SKM-1 treated with dmso at 0.1 percent for 144 hours (cell line): Measurements from ENCODE around the gene SWAP70.
"Not testable (repeated sequence)": the region's sequence is repeated elsewhere in the genome, so short reads cannot be mapped to it uniquely, and the experiment has no call there.

Source experiments
- DNase-seq: peaks from one replicate; lab custom pipeline; 2025; ENCODE audit not compliant: unreplicated experiment; lab: John Stamatoyannopoulos, UW

Gene SWAP70

DNA sequence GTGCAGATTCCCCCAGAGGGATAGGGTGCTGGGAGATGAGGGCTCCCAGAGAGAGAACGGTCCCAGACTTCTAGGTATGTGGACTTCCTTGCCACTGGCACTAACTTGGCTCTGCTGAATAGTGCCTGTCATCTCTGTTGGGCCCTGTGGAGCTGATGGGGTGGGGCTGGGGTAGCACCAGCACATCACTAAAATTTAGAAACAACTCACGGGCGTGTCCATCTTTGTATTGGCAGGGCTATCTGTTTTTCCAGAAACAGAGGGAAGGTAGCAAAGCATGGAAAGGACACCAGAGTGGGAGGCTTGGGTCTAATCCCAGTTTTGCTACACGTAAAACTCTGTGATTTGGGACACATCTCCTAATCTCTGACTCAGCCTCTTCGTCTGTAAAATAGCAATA lies 25.8 kb downstream of the SWAP70 start:
- no peak for DNase-seq

- peak; percentile 79 for DNase-seq
These were observed 28.0 kb downstream of the SWAP70 start for GRCh38 chr11:9691865-9692264.

- peak; percentile 76 for DNase-seq
These were observed 28.8 kb downstream of the SWAP70 start for GRCh38 chr11:9692691-9693090.

- no peak for DNase-seq
These were observed 30.1 kb downstream of the SWAP70 start for GRCh38 chr11:9693801-9694553.

DNA sequence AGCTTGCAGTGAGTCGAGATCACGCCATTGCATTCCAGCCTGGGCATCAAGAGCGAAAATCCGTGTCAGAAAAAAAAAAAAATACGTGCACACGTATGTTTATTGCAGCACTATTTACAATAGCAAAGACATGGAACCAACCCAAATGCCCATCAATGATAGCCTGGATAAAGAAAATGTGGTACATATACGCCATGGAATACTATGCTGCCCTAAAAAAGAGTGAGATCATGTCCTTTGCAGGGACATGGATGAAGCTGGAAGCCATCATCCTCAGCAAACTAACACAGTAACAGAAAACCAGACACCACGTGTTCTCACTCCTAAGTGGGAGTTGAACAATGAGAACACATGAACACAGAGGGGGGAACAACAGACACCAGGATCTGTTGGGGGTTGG lies 31.4 kb downstream of the SWAP70 start:
- DNase-seq = not testable (repeated sequence)

DNA sequence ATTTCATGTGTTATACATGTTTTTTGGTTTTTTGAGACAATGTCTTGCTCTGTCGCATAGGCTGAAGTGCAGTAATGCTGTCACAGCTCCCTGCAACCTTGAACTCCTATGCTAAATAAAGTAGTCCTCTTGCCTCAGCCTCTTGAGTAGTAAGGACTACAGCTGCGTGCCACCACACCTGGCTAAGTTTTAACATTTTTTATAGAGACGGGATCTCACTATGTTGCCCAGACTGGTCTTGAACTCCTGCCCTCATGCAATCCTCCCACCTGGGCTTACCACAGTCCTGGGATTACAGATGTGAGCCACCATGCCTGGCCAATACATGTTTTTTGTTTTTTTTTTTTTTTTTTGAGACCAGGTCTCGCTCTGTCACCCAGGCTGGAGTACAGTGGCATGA lies 33.9 kb downstream of the SWAP70 start:
- DNase-seq = no peak

- no peak for DNase-seq
These were observed 36.4 kb downstream of the SWAP70 start for GRCh38 chr11:9700105-9700801.

GRCh38 chr11:9701799-9702198 lies 37.9 kb downstream of the SWAP70 start:
- no peak for DNase-seq

GRCh38 chr11:9703280-9703679 lies 39.4 kb downstream of the SWAP70 start:
- no peak for DNase-seq

DNA sequence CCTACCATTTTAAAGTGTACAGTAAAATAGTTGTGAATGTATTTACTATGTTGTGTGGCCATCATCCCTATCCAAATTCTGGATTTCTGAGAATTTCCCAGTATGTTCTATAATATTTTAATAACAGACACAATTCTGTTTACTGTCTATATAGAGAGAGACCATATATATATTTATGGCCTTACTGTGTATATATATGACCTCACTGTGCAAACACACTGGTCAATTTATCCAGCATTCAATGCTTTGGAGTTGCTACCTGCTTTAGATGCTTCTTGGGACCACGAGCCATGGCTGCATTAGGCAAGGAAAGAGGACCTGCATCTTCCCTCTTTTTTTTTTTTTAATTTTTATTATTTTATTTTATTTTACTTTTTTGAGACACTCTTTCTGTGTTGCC lies 40.2 kb downstream of the SWAP70 start:
- no peak for DNase-seq

- no peak for DNase-seq
These were observed 40.7 kb downstream of the SWAP70 start for GRCh38 chr11:9704620-9705019.

DNA sequence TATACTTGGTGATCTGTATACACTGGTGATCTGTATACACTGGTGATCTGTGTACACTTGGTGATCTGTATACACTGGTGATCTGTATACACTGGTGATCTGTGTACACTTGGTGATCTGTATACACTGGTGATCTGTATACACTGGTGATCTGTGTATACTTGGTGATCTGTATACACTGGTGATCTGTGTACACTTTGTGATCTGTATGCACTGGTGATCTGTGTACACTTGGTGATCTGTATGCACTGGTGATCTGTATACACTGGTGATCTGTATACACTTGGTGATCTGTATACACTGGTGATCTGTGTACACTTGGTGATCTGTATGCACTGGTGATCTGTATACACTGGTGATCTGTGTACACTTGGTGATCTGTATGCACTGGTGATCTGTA lies 41.5 kb downstream of the SWAP70 start:
- not testable (repeated sequence) for DNase-seq

GRCh38 chr11:9708544-9708943 lies 44.7 kb downstream of the SWAP70 start:
- no peak for DNase-seq

DNA sequence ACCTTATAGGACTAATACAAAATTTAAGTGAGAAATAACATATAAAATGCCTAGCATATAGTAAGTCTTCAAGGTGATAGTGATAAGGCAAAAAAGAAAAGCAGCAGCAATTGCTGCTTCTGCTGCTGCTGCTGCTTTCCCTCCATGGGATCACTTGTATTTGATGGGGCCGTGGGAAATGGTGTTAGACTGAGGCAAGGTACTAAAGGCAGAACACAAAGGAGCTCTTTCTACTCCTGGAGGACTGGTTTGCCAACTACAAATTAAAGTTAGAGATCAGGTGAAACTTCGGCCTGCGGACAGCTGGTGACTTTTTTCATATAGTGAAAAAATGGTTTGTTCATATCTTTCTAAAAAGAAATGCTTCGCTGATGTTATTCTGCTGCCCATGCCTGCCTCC lies 46.3 kb downstream of the SWAP70 start:
- DNase-seq = no peak

DNA sequence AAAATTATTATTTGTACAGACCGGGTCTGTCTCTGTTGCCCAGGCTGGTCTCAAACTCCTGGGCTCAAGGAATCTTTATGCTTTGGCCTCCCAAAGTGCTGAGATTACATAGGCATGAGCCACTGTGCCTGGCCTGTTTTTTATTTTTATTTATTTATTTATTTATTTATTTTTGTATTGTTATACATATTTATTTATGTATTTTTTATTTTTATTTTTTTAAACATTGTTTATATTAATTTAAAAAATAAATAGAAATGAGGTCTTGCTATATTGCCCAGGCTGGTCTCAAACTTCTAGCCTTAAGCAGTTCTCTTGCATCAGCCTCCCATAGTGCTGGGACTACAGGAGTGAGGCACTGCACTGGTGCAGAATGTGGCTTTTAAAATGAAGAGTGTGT lies 47.0 kb downstream of the SWAP70 start:
- no peak for DNase-seq

- no peak for DNase-seq
These were observed 47.8 kb downstream of the SWAP70 start for GRCh38 chr11:9711454-9712307.

- no peak for DNase-seq
These were observed 50.5 kb downstream of the SWAP70 start for GRCh38 chr11:9714272-9714940.

DNA sequence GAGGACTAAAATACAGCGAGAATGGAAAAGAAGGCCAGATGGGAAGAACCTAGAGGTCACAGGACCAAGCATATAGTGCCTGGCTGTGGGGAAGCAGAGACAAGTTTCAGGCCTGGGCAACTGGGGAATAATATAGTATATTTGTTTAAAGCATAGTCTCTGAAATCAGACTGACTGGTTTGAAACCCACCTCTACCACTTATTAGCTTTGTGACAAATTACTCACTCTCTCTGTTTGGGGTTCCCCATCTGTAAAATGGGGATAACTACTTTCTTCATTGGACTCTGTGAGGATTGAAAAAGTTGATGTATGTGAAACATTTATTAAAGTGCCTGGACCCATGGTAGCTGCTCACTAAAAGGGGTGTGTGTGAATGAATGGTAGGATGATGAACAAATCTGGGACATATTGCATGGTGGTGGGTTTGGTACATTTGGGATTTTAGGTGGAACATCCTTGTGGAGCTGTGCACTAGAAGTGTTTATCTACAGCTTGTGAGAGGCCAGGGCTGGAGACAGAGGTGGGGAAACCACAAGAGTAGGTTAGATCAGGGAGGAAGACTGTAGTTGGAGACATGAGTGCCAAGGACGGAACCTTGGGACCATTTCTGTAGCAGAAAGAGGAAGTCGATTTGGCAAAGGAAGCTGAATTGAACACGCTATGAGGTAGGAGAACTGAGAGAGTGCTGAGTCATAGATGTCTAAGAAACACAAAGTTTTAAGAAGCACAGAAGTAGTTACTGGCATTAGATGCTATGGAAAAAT lies 52.6 kb downstream of the SWAP70 start:
- DNase-seq = peak; percentile 96

DNA sequence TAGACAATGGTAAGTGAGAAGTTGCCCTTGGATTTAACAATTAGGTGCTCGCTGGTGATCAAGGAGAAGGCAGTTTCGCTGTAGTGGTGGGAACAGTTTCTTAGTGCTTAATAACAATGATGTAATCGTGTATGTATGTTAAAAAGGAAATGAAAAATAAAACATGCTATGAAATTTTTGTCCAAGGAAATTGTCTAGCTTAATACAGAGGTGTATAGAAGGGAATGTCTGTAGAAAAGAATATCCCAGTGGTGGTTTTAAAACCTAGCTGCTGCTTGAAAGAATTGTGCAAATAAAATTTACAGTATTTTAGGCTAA lies 53.1 kb downstream of the SWAP70 start:
- no peak for DNase-seq

DNA sequence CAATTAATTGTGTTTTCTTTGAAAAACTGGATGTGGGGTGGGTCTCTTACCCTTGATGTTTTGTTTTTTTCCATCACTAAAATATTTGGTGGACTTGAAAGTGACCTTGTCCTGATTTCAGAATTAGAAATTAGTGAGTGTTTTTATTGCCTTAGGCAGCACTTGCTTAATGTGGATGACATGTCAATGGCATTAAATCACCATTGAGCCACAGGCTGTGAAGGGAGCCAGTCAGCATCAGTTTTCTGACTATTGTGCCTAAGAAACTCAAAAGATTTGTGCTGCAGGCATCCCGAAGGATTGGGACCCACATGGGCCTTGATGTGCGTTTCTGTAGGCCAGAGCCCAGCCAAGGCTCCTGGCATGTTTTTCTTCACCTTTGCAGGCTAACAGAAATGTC lies 53.8 kb downstream of the SWAP70 start:
- no peak for DNase-seq

DNA sequence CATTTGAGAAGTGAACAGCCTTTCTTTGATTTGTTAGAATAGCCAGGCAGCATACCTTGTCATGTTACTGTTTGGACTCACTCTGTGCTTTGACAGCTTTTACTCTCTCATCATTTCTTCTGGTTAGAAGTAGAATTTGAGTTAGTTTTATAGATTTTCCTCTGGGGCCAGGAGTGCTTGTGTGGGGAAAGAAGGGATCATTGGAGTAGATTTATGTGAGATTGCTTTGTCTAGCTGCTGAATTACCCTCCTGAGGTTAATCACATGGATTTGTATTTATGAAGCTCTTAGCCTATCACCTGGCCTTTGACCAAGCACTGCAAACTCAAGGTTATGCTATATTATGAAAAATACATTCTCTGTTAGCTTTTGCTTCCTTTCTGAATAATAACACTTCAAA lies 54.3 kb downstream of the SWAP70 start:
- no peak for DNase-seq
